Measurements from ENCODE around the gene MTHFD2. TPM values are rescaled to one million over a fixed set of nuclear protein-coding genes. Genes with fewer than 3 reads are reported as not detected.

MTHFD2 gene
- polyA plus RNA-seq, 3 donors = 23.2 to 34.9 (median 30.4) TPM

GRCh38 chr2:74252036-74252435 is 53.6 kb downstream of the MTHFD2 start:
- DNase-seq (ENCODE audit: extremely low read depth in 1 of 11, low read depth in 9 of 11, low spot score in 4 of 11) = no peak

- no peak for DNase-seq (ENCODE audit: extremely low read depth in 1 of 11, low read depth in 9 of 11, low spot score in 4 of 11)
Observed at GRCh38 chr2:74252862-74253261, 54.4 kb downstream of the MTHFD2 start.

- DNase-seq (ENCODE audit: extremely low read depth in 1 of 11, low read depth in 9 of 11, low spot score in 4 of 11) = no peak
Observed at GRCh38 chr2:74253306-74253970, 55.0 kb downstream of the MTHFD2 start.

- DNase-seq (ENCODE audit: extremely low read depth in 1 of 11, low read depth in 9 of 11, low spot score in 4 of 11) = no peak
Observed at GRCh38 chr2:74253971-74254310, 55.5 kb downstream of the MTHFD2 start.

GRCh38 chr2:74255660-74256213 is 57.3 kb downstream of the MTHFD2 start:
- DNase-seq (ENCODE audit: extremely low read depth in 1 of 11, low read depth in 9 of 11, low spot score in 4 of 11) = peak in 1 of 11 donors; percentile 7

GRCh38 chr2:74259191-74259590 is 60.8 kb downstream of the MTHFD2 start:
- no peak for DNase-seq (ENCODE audit: extremely low read depth in 1 of 11, low read depth in 9 of 11, low spot score in 4 of 11)

- no peak for DNase-seq (ENCODE audit: extremely low read depth in 1 of 11, low read depth in 9 of 11, low spot score in 4 of 11)
Observed at GRCh38 chr2:74259733-74260132, 61.3 kb downstream of the MTHFD2 start.

GRCh38 chr2:74260495-74260894 is 62.1 kb downstream of the MTHFD2 start:
- DNase-seq (ENCODE audit: extremely low read depth in 1 of 11, low read depth in 9 of 11, low spot score in 4 of 11) = no peak

GRCh38 chr2:74261204-74261864 is 62.9 kb downstream of the MTHFD2 start:
- DNase-seq (ENCODE audit: extremely low read depth in 1 of 11, low read depth in 9 of 11, low spot score in 4 of 11) = peak in 7 of 11 donors; percentile 23 to 50 (median 33)

- no peak for DNase-seq (ENCODE audit: extremely low read depth in 1 of 11, low read depth in 9 of 11, low spot score in 4 of 11)
Observed at GRCh38 chr2:74262681-74263080, 64.3 kb downstream of the MTHFD2 start.

- no peak for DNase-seq (ENCODE audit: extremely low read depth in 1 of 11, low read depth in 9 of 11, low spot score in 4 of 11)
Observed at GRCh38 chr2:74264281-74264680, 65.9 kb downstream of the MTHFD2 start.

GRCh38 chr2:74267068-74267467 is 68.7 kb downstream of the MTHFD2 start:
- no peak for DNase-seq (ENCODE audit: extremely low read depth in 1 of 11, low read depth in 9 of 11, low spot score in 4 of 11)

Other genes starting within 250 kb of the MTHFD2 start
- 10 to 100 TPM; 22.4 to 24.8 (median 24.8) TPM for gene TET3, start 213.7 kb upstream of the MTHFD2 start, polyA plus RNA-seq (ENCODE audit: insufficient read length in 3 of 3)
- gene BOLA3, start 50.7 kb upstream of the MTHFD2 start, polyA plus RNA-seq (ENCODE audit: insufficient read length in 3 of 3) = 10 to 100 TPM; 25.4 to 30.4 (median 27.5) TPM
- 100 to 1,000 TPM in 1 of 3 donors, 10 to 100 TPM in 2; 87.2 to 102 (median 98.1) TPM for gene MOB1A, start 19.7 kb upstream of the MTHFD2 start, polyA plus RNA-seq (ENCODE audit: insufficient read length in 3 of 3)
- 1 to 10 TPM; 1.7 to 4.8 (median 3.2) TPM for gene SLC4A5, start 144.8 kb downstream of the MTHFD2 start, polyA plus RNA-seq (ENCODE audit: insufficient read length in 3 of 3)
- gene DCTN1, start 181.7 kb downstream of the MTHFD2 start, polyA plus RNA-seq (ENCODE audit: insufficient read length in 3 of 3) = 100 to 1,000 TPM; 135 to 169 (median 151) TPM
- gene C2orf81, start 223.0 kb downstream of the MTHFD2 start, polyA plus RNA-seq (ENCODE audit: insufficient read length in 3 of 3) = 1 to 10 TPM; 4.6 to 9.6 (median 8.0) TPM
- 10 to 100 TPM; 36.6 to 44.8 (median 43.2) TPM for gene WDR54, start 223.1 kb downstream of the MTHFD2 start, polyA plus RNA-seq (ENCODE audit: insufficient read length in 3 of 3)
- gene RTKN, start 243.3 kb downstream of the MTHFD2 start, polyA plus RNA-seq (ENCODE audit: insufficient read length in 3 of 3) = 10 to 100 TPM; 58.0 to 89.3 (median 73.4) TPM